ENCODE results near the gene MKRN2.

DNA sequence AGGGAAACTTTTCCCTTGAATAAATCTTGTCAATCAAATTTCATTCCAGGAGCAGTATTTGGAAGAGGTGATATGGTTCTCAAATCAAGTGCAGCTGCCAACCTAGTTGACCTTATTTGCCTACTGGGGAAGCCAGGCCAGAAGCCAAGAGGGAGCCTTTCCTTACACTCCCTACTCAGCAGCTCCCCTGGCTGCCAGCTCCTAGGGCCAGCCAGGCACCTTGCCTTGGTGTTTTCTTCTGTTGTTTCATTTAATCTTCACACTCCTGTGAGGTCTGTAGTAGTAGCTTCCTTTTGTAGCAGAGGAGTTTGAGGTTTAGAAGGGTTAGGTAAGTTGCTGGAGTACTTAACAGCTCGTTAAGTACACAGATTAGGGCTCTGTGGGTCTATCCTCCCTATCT, 34.2 kb upstream of the MKRN2 start:
- TF ChIP-seq, protein P1, sequence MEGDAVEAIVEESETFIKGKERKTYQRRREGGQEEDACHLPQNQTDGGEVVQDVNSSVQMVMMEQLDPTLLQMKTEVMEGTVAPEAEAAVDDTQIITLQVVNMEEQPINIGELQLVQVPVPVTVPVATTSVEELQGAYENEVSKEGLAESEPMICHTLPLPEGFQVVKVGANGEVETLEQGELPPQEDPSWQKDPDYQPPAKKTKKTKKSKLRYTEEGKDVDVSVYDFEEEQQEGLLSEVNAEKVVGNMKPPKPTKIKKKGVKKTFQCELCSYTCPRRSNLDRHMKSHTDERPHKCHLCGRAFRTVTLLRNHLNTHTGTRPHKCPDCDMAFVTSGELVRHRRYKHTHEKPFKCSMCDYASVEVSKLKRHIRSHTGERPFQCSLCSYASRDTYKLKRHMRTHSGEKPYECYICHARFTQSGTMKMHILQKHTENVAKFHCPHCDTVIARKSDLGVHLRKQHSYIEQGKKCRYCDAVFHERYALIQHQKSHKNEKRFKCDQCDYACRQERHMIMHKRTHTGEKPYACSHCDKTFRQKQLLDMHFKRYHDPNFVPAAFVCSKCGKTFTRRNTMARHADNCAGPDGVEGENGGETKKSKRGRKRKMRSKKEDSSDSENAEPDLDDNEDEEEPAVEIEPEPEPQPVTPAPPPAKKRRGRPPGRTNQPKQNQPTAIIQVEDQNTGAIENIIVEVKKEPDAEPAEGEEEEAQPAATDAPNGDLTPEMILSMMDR (IDR thresholded peaks at IDR 0.05) = no peak
- TF ChIP-seq POLR2A (IDR thresholded peaks at IDR 0.05) = no peak

Measured in testis (tissue), 2 donors.